ENCODE measurements around the gene ACE.

ACE gene

GRCh38 chr17:63480826-63481487 is 4.1 kb downstream of the ACE start:
- no peak for DNase-seq (ENCODE audit: low read depth)
- H3K4me3 ChIP-seq (replicated peaks; ENCODE audit: low read depth, low read length): no peak overlapping the region
- no peak for TF ChIP-seq CTCF (IDR thresholded peaks at IDR 0.05; ENCODE audit: low read length, missing control alignments)

- no peak overlapping the region for H3K4me3 ChIP-seq (replicated peaks; ENCODE audit: low read depth, low read length)
- TF ChIP-seq CTCF (IDR thresholded peaks at IDR 0.05; ENCODE audit: low read length, missing control alignments): no peak
- DNase-seq (ENCODE audit: low read depth): no peak
Measured at GRCh38 chr17:63481488-63481870, 4.6 kb downstream of the ACE start.

- TF ChIP-seq CTCF (IDR thresholded peaks at IDR 0.05; ENCODE audit: low read length, missing control alignments): no peak
- DNase-seq (ENCODE audit: low read depth): no peak
- no peak overlapping the region for H3K4me3 ChIP-seq (replicated peaks; ENCODE audit: low read depth, low read length)
Measured at GRCh38 chr17:63482509-63482908, 5.6 kb downstream of the ACE start.

GRCh38 chr17:63483038-63483437 is 6.2 kb downstream of the ACE start:
- H3K4me3 ChIP-seq (replicated peaks; ENCODE audit: low read depth, low read length): no peak overlapping the region
- no peak for DNase-seq (ENCODE audit: low read depth)
- no peak for TF ChIP-seq CTCF (IDR thresholded peaks at IDR 0.05; ENCODE audit: low read length, missing control alignments)

- H3K4me3 ChIP-seq (replicated peaks; ENCODE audit: low read depth, low read length): no peak overlapping the region
- DNase-seq (ENCODE audit: low read depth): no peak
- TF ChIP-seq CTCF (IDR thresholded peaks at IDR 0.05; ENCODE audit: low read length, missing control alignments): no peak
Measured at GRCh38 chr17:63483655-63484575, 7.1 kb downstream of the ACE start.

GRCh38 chr17:63486317-63487013 is 9.6 kb downstream of the ACE start:
- DNase-seq (ENCODE audit: low read depth): no peak
- no peak overlapping the region for H3K4me3 ChIP-seq (replicated peaks; ENCODE audit: low read depth, low read length)
- no peak for TF ChIP-seq CTCF (IDR thresholded peaks at IDR 0.05; ENCODE audit: low read length, missing control alignments)

All from fibroblast of pulmonary artery (primary cell).